ENCODE results near the gene NRP1.
"Not testable (repeated sequence)": the region's sequence is repeated elsewhere in the genome, so short reads cannot be mapped to it uniquely, and the experiment has no call there.

Gene NRP1

GRCh38 chr10:33306126-33306525 lies 28.3 kb downstream of the NRP1 start:
- Histone ChIP-seq H3K4me1 (peaks cover 0 to 38% (median 4%) of the 10 kb centered on the region in 4 donors), H3K4me3 (no peak overlapping the region), H3K9me3 (no peaks in the 10 kb centered on the region), H3K27ac (no peak overlapping the region), H3K27me3 (no peaks in the 10 kb centered on the region), H3K36me3 (no peaks in the 10 kb centered on the region)
- intact Hi-C loops (cut with DNase I; ENCODE audit: low total_unique reads): no loop called here
- TF ChIP-seq, protein P1, sequence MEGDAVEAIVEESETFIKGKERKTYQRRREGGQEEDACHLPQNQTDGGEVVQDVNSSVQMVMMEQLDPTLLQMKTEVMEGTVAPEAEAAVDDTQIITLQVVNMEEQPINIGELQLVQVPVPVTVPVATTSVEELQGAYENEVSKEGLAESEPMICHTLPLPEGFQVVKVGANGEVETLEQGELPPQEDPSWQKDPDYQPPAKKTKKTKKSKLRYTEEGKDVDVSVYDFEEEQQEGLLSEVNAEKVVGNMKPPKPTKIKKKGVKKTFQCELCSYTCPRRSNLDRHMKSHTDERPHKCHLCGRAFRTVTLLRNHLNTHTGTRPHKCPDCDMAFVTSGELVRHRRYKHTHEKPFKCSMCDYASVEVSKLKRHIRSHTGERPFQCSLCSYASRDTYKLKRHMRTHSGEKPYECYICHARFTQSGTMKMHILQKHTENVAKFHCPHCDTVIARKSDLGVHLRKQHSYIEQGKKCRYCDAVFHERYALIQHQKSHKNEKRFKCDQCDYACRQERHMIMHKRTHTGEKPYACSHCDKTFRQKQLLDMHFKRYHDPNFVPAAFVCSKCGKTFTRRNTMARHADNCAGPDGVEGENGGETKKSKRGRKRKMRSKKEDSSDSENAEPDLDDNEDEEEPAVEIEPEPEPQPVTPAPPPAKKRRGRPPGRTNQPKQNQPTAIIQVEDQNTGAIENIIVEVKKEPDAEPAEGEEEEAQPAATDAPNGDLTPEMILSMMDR (IDR thresholded peaks at IDR 0.05): no peak
- DNase-seq: no peak

- TF ChIP-seq, protein P1 (IDR thresholded peaks at IDR 0.05): no peak
- H3K27me3 ChIP-seq: no peaks in the 10 kb centered on the region
- H3K4me1 ChIP-seq: peaks cover 0 to 38% (median 4%) of the 10 kb centered on the region in 4 donors
- H3K9me3 ChIP-seq: no peaks in the 10 kb centered on the region
- intact Hi-C loops (cut with DNase I; ENCODE audit: low total_unique reads): no loop called here
- no peak overlapping the region for H3K27ac ChIP-seq
- no peak overlapping the region for H3K4me3 ChIP-seq
- DNase-seq: no peak
- no peaks in the 10 kb centered on the region for H3K36me3 ChIP-seq
Measured at GRCh38 chr10:33304423-33305225, 29.8 kb downstream of the NRP1 start.

DNA sequence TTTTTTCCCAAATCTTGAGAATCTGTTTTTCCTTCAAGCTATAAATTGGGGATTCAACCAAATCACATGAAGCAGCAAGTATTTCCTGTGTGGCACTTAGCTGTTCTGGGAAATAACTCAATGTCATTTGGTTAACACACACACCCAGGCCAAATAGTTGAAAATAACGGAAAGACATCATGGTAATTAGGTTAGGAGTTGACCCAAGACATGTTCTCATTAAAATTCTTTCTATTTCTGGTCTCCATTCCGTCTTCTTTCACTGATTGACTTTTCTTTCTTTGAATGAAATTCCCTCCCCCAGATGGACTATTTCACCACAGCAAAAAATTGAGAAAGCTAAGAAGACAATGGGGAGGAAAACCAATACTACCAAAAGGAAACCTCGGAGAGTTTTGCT lies 30.5 kb downstream of the NRP1 start:
- H3K27ac ChIP-seq: no peak overlapping the region
- intact Hi-C loops (cut with DNase I; ENCODE audit: low total_unique reads): no loop called here
- H3K27me3 ChIP-seq: no peaks in the 10 kb centered on the region
- no peak for DNase-seq
- H3K36me3 ChIP-seq: no peaks in the 10 kb centered on the region
- peaks cover 0 to 42% (median 7%) of the 10 kb centered on the region in 4 donors for H3K4me1 ChIP-seq
- TF ChIP-seq, protein P1 (IDR thresholded peaks at IDR 0.05): no peak
- H3K4me3 ChIP-seq: no peak overlapping the region
- H3K9me3 ChIP-seq: no peaks in the 10 kb centered on the region

GRCh38 chr10:33302208-33302829 lies 32.1 kb downstream of the NRP1 start:
- H3K27me3 ChIP-seq: no peaks in the 10 kb centered on the region
- intact Hi-C loops (cut with DNase I; ENCODE audit: low total_unique reads): no loop called here
- H3K4me3 ChIP-seq: no peak overlapping the region
- H3K4me1 ChIP-seq: peaks cover 0 to 59% (median 21%) of the 10 kb centered on the region in 4 donors
- no peaks in the 10 kb centered on the region for H3K9me3 ChIP-seq
- peak overlapping the region in 1 of 2 donors; percentile 21 for H3K27ac ChIP-seq
- no peaks in the 10 kb centered on the region for H3K36me3 ChIP-seq
- DNase-seq: no peak
- TF ChIP-seq, protein P1 (IDR thresholded peaks at IDR 0.05): no peak

DNA sequence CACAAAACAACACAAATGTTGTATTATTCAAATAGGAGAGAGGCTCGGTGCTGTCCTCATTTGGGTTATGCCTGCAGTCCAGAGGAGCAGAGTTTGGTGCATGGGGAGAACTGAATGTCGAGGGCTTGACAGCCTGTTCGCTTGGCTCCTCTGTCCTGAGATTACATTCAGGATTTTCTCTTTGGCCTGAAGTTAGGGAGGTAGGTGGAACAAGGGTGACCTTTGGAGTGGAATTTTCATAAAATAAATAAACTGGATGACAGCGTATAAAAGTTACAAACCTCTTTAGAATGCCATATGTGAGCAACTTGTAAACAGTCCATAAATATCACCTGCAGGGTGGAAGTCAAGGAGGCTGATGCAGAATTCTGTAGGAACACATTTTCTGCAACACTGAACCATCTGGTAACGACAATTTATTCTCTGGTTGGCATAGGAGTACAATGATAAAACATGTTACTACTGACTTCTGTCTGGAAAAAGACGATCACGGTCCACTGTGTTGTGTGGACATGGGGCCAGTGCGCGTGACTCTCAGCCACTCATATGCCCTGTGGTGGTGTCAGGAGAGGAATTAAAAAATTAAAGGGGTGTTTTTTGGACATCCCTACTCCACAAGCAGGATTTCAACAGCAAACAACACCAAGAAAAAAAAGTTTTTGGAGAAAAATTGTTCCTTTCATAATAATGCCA lies 33.2 kb downstream of the NRP1 start:
- TF ChIP-seq, protein P1 (IDR thresholded peaks at IDR 0.05): no peak
- Histone ChIP-seq H3K27ac (no peak overlapping the region), H3K4me1 (peaks cover 0 to 59% (median 23%) of the 10 kb centered on the region in 4 donors), H3K36me3 (no peaks in the 10 kb centered on the region), H3K27me3 (no peaks in the 10 kb centered on the region), H3K4me3 (no peak overlapping the region), H3K9me3 (no peaks in the 10 kb centered on the region)
- no peak for DNase-seq
- intact Hi-C loops (cut with DNase I; ENCODE audit: low total_unique reads): no loop called here

DNA sequence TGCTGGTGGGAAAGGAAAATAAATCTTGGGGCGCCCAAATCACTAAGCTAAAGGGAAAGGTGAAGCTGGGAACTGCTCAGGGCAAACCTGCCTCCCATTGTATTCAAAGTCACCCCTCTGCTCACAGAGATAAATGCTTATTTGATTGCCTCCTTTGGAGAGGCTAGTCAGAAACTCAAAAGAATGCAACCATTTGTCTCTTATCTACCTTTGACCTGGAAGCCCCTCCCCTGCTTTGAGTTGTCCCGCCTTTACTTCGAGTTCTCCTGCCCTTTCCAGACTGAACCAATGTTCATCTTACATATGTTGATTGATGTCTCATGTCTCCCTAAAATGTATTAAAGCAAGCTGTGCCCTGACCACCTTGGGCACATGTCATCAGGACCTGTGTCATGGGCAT lies 33.9 kb downstream of the NRP1 start:
- H3K27me3 ChIP-seq; H3K36me3 ChIP-seq; H3K27ac ChIP-seq; intact Hi-C loops (cut with DNase I; ENCODE audit: low total_unique reads); DNase-seq; H3K4me3 ChIP-seq; H3K9me3 ChIP-seq: not testable (repeated sequence)
- peaks cover 0 to 61% (median 23%) of the 10 kb centered on the region in 4 donors for H3K4me1 ChIP-seq
